ENCODE measurements around the gene MSX2.

MSX2 gene

GRCh38 chr5:174718880-174719610 is 5.3 kb upstream of the MSX2 start:
- DNase-seq (ENCODE audit: low spot score): no peak

- no peak for DNase-seq (ENCODE audit: low spot score)
Observed at GRCh38 chr5:174719793-174720611, 4.4 kb upstream of the MSX2 start.

- DNase-seq (ENCODE audit: low spot score): peak; percentile 88
Observed at GRCh38 chr5:174720612-174721529, 3.5 kb upstream of the MSX2 start.

GRCh38 chr5:174721530-174722432 is 2.6 kb upstream of the MSX2 start:
- no peak for DNase-seq (ENCODE audit: low spot score)

- no peak for DNase-seq (ENCODE audit: low spot score)
Observed at GRCh38 chr5:174722500-174722899, 1.9 kb upstream of the MSX2 start.

- DNase-seq (ENCODE audit: low spot score): no peak
Observed at GRCh38 chr5:174723315-174723978, 935 bp upstream of the MSX2 start.

GRCh38 chr5:174723979-174724483 is 351 bp upstream of the MSX2 start:
- DNase-seq (ENCODE audit: low spot score): no peak

GRCh38 chr5:174725261-174725990 is 1.0 kb downstream of the MSX2 start:
- DNase-seq (ENCODE audit: low spot score): no peak

- DNase-seq (ENCODE audit: low spot score): no peak
Observed at GRCh38 chr5:174725991-174726601, 1.7 kb downstream of the MSX2 start.

GRCh38 chr5:174726916-174727793 is 2.8 kb downstream of the MSX2 start:
- DNase-seq (ENCODE audit: low spot score): no peak

- no peak for DNase-seq (ENCODE audit: low spot score)
Observed at GRCh38 chr5:174727794-174728680, 3.7 kb downstream of the MSX2 start.

- no peak for DNase-seq (ENCODE audit: low spot score)
Observed at GRCh38 chr5:174729075-174729680, 4.8 kb downstream of the MSX2 start.

- DNase-seq (ENCODE audit: low spot score): no peak
Observed at GRCh38 chr5:174731214-174732035, 7.0 kb downstream of the MSX2 start.

- no peak for DNase-seq (ENCODE audit: low spot score)
Observed at GRCh38 chr5:174732036-174733020, 7.9 kb downstream of the MSX2 start.

Data from iPS-NIHi11 (cell line).